Right cardiac atrium (tissue), 5 donors: ENCODE results near the gene GTSE1. TPM values are rescaled to one million over a fixed set of nuclear protein-coding genes. Genes with fewer than 3 reads are reported as not detected.

Experiments used
- ATAC-seq, 2 donors: fragments of 200-7000 bp; cut with Tn5 transposase; one replicate each; pipeline versions ENCODE4 v1.8.0 to v1.9.1; 2020; ENCODE audit warnings: moderate library complexity in 2 of 2, mild to moderate bottlenecking in 1 of 2
- DNase-seq, 3 donors: peaks; one replicate each; pipeline ENCODE4 v3.0.0-alpha.2; 2020
- H3K27ac ChIP-seq: one replicate; pipeline ENCODE4 v1.5.1; 2013; ENCODE audit warnings: mild to moderate bottlenecking, low read length, control low read depth, moderate library complexity
- H3K27me3 ChIP-seq: one replicate; pipeline ENCODE4 v1.6.1; 2013; ENCODE audit not compliant: control insufficient read depth, insufficient read depth
- H3K4me1 ChIP-seq: one replicate; pipeline ENCODE4 v1.6.1; 2013; ENCODE audit warnings: low read length; ENCODE audit not compliant: control insufficient read depth, insufficient read depth
- H3K4me3 ChIP-seq: one replicate; pipeline ENCODE4 v1.5.1; 2013; ENCODE audit warnings: low read length, control low read depth
- H3K9me3 ChIP-seq: one replicate; pipeline ENCODE4 v1.6.1; 2013; ENCODE audit warnings: low read length; ENCODE audit not compliant: control insufficient read depth
- WGBS: extraction: QIAGEN DNeasy Blood & Tissue Kit; methylation state at CpG from one replicate; pipeline ENCODE4 v1.1.7; 2013; 5-methylcytosine and 5-hydroxymethylcytosine counted together
- intact Hi-C, 4 donors: fragments of 100-400 bp; cut with DNase I; formaldehyde crosslinking; loops; one replicate each; pipeline versions ENCODE4 v1.11.0 to v1.14.0; 2022 to 2023
- polyA plus RNA-seq: library from polyadenylated mRNA; stranded (reverse); fragments of 200-250 nt; gene quantifications from one replicate; pipeline ENCODE4 v1.2.3, GENCODE V29; 2013
- total RNA-seq, 4 donors: library from RNA; stranded (reverse); fragmentation: NEBNext Ultra II Directional; extraction: Animal tissue kit (Norgen Biotek cat#: 25700); gene quantifications; one replicate each; pipeline ENCODE4 v1.2.1, GENCODE V29; 2021
- donor health status: healthy with polysubstance abuse.
- donor health status: DM: no; HTN: yes; CAD: no.
- donor health status: DM: no; HTN: no; CAD: no.
- donor health status: DM: no; HTN: yes; CAD: no; lungs with severe emphysema.
- donor health status: DM: yes; HTN: yes; CAD: no.

The GTSE1 gene
- total and polyA plus RNA-seq, 5 donors = 0.42 to 1.8 (median 1.2) TPM

DNA sequence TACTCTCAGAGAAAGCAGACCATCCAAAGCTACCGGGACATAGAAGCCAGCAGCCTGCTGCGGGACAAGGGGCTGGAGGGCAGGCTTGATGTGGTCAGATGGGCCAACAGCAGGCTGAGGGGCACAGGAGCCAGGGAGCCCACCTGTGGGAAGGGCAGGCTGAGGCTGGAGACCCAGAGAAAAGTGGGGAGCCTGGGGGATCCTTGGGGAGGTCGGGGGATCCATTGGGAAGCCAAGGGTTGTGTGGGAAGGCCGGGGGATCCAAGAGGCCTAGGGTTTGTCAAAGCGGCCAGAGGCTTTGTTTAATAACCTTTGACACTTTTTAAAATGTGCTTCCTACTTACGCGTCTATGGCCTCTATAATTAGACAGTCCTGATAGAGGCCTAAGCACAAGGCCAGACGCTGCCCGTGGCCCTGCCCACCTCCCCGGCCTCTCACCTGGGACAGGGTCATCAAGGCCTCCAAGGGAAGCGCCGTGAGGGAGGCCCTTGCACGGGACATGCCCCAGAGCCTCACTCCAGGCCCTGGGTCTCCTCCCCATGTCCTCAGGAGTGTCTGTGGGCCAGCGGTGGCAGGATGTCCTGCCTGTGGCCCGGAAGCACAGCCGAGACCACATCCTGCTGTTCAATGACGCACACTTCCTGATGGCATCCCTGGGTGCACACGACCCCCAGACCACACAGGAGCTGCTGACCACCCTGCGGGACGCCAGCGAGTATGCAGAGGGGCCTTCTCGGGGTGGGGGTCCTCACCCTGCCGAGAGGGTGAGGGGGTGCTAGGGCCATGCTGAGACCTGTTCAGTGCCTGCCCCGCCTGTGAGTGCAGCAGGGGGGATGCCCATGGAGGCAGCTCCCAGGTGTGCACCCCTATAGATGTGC, 8.6 kb upstream of the GTSE1 start:
- intact Hi-C loops = no loop called here
- 49% methylated on average over 24 of the region's 24 CpGs for WGBS

DNA sequence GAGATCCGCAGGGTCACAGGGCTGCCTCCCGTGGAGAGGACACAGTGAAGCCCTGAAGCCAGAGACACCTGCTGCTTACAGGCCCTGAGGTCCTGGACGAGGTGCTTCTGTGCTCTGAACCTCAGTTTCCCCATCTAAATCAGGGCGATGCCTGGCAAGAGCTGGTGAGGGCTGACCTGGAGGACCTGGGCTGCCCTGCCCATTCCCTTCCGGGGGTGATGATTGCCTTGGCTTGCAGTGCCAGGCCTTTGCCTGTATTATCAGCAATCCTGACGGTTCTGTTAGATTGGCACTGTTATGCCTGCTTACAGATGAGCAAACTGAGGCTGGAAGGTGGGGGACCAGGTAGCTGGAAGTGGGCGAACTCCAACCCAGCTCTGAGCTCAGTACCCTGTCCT, 7.8 kb upstream of the GTSE1 start:
- intact Hi-C loops = no loop called here
- H3K27ac ChIP-seq = peak overlapping the region; percentile 78
- H3K9me3 ChIP-seq = no peaks in the 10 kb centered on the region
- DNase-seq (no peak), ATAC-seq (no peak)
- no peak overlapping the region for H3K4me3 ChIP-seq
- H3K27me3 ChIP-seq = no peaks in the 10 kb centered on the region
- peaks cover 3% of the 10 kb centered on the region for H3K4me1 ChIP-seq
- 81% methylated on average over 7 of the region's 7 CpGs for WGBS

More for the DNA sequence above, 8.6 kb upstream of the GTSE1 start:
- peaks cover 3% of the 10 kb centered on the region for H3K4me1 ChIP-seq
- DNase-seq = peak in 2 of 3 donors; percentile 74 to 79
- no peaks in the 10 kb centered on the region for H3K27me3 ChIP-seq
- H3K9me3 ChIP-seq = no peaks in the 10 kb centered on the region
- peak; percentile 9 to 45 for ATAC-seq
- no peak overlapping the region for H3K4me3 ChIP-seq
- peak overlapping the region; percentile 78 for H3K27ac ChIP-seq

DNA sequence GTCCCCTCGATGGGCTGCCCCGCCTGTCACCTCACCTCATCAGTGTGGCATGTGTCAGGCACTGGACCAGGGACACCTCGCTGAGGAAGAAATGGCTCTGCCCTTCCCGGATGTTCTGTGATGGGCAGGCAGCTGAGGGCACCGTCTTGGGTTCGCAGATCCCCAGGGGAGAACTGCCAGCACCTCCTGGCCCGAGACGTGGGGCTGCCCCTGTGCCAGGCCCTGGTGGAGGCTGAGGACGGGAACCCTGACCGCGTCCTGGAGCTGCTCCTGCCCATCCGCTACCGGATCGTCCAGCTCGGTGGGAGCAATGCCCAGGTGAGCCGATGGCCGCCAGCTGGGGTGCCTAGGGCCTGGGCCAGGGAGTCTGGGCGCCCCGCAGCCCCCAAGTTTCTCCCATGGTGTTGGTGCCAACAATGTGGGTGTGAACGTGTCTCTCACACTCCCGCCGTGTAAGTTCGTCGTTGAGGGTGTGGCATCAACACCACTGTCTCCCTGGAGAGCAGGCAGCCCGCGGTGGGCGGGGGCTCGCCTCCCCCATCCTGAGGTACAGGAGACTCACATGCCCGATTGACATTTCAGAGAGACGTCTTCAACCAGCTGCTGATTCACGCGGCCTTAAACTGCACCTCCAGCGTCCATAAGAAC, 7.3 kb upstream of the GTSE1 start:
- peak overlapping the region; percentile 78 for H3K27ac ChIP-seq
- intact Hi-C loops = no loop called here
- 71% methylated on average over 33 of the region's 33 CpGs for WGBS
- H3K4me1 ChIP-seq = peaks cover 3% of the 10 kb centered on the region
- DNase-seq = peak in 2 of 3 donors; percentile 67 to 73
- no peak overlapping the region for H3K4me3 ChIP-seq
- ATAC-seq = peak; percentile 22 to 44
- H3K27me3 ChIP-seq = no peaks in the 10 kb centered on the region
- H3K9me3 ChIP-seq = no peaks in the 10 kb centered on the region

DNA sequence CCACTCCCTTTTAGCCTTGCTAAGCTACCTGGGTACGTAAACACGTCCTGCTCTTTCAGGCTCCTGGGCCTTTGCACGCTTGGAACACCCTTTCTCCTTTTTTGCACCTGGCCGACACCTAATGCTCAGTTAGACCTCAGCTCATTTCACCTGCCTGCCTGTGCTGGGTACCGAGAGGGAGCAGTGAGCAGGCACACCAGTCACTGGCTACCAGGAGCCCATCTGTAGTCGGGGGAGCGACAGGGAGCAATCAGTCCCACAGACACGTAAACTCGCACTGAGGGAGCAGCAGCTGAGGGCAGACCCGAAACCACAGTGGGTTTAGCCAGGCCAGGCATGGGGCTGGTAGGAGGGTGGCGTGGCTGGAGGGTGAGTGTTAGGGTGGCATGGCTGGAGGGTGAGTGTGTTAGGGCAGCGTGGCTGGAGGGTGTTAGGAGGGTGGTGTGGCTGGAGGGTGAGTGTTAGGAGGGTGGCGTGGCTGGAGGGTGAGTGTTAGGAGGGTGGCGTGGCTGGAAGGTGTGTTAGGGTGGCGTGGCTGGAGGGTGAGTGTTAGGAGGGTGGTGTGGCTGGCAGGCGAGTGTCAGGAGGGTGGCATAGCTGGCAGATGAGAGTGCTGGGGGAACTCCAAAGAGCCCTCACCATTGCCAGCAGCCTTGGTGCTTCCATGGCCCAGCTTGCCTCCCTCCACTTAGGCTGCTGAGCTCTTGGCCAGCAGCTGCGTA, 6.4 kb upstream of the GTSE1 start:
- 76% methylated on average over 17 of the region's 17 CpGs for WGBS
- intact Hi-C loops = loop anchor here in 1 of 4 donors (10.0 kb wide), 1 partner anchor 285 kb away; no protein-coding TSS in a partner anchor
- Histone ChIP-seq H3K27ac (peak overlapping the region; percentile 71), H3K4me3 (no peak overlapping the region), H3K27me3 (no peaks in the 10 kb centered on the region), H3K9me3 (no peaks in the 10 kb centered on the region), H3K4me1 (peaks cover 3% of the 10 kb centered on the region)
- ATAC-seq (peak; percentile 58 to 68), DNase-seq (peak; percentile 55 to 83 (median 74))

GRCh38 chr22:46290843-46291785, 5.6 kb upstream of the GTSE1 start:
- Histone ChIP-seq H3K9me3 (no peaks in the 10 kb centered on the region), H3K27me3 (no peaks in the 10 kb centered on the region), H3K4me3 (no peak overlapping the region), H3K27ac (peak overlapping the region; percentile 31), H3K4me1 (peaks cover 5% of the 10 kb centered on the region)
- intact Hi-C loops = loop anchor here in 1 of 4 donors (10.0 kb wide), 1 partner anchor 286 kb away; no protein-coding TSS in a partner anchor
- DNase-seq (no peak), ATAC-seq (no peak)
- WGBS = 89% methylated on average over 23 of the region's 23 CpGs

- Histone ChIP-seq H3K9me3 (no peaks in the 10 kb centered on the region), H3K4me1 (peaks cover 7% of the 10 kb centered on the region), H3K27me3 (no peaks in the 10 kb centered on the region), H3K4me3 (no peak overlapping the region), H3K27ac (no peak overlapping the region)
- ATAC-seq (no peak), DNase-seq (no peak)
- intact Hi-C loops = loop anchor here in 1 of 4 donors (10.0 kb wide), 1 partner anchor 287 kb away; no protein-coding TSS in a partner anchor
- 95% methylated on average over 3 of the region's 3 CpGs for WGBS
Observed at GRCh38 chr22:46292173-46292572, 4.5 kb upstream of the GTSE1 start.

GRCh38 chr22:46292732-46293131, 3.9 kb upstream of the GTSE1 start:
- no peak for DNase-seq
- WGBS = 86% methylated on average over 14 of the region's 14 CpGs
- no peak overlapping the region for H3K4me3 ChIP-seq
- intact Hi-C loops = loop anchor here in 1 of 4 donors (10.0 kb wide), 1 partner anchor 288 kb away; no protein-coding TSS in a partner anchor
- H3K9me3 ChIP-seq = no peaks in the 10 kb centered on the region
- no peak overlapping the region for H3K27ac ChIP-seq
- no peaks in the 10 kb centered on the region for H3K27me3 ChIP-seq
- H3K4me1 ChIP-seq = peaks cover 8% of the 10 kb centered on the region
- no peak for ATAC-seq

DNA sequence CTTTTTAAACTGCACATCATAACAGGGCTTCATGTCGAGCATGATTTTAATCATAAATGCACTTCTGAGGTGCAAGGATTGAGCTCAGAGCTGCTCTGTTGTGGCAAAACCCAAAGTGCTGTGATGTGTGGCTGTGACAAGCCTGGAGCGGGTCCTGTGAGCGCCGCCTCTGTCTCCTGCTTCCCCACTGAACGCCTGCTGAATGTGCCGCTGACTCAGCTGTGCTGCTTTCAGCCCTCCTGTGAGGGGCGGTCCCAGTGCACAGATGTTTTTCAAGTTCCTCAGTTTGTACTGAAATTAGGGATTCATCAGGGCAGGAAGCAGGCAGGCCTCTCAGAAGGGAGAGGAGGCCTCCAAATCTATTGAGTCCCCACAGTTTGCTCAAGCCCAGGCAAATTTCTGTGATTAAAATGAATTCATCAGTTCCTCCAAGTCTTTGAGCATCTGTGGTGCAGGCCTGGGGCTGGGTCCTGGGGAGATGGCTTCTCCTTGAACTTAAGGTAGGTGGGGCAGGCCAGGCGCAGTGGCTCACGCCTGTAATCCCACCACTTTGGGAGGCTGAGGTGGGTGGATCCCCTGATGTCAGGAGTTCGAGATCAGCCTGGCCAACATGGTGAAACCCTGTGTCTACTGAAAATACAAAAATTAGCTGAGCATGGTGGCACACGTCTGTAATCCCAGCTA, 3.0 kb upstream of the GTSE1 start:
- Histone ChIP-seq H3K4me3 (no peak overlapping the region), H3K9me3 (no peaks in the 10 kb centered on the region), H3K27ac (no peak overlapping the region), H3K27me3 (no peaks in the 10 kb centered on the region), H3K4me1 (peaks cover 5% of the 10 kb centered on the region)
- ATAC-seq = no peak
- intact Hi-C loops = loop anchor here in 1 of 4 donors (10.0 kb wide), 1 partner anchor 289 kb away; no protein-coding TSS in a partner anchor
- WGBS = 79% methylated on average over 11 of the region's 11 CpGs
- DNase-seq = peak; percentile 49 to 79 (median 79)

- Histone ChIP-seq H3K27ac (no peak overlapping the region), H3K9me3 (no peaks in the 10 kb centered on the region), H3K27me3 (no peaks in the 10 kb centered on the region), H3K4me3 (no peak overlapping the region), H3K4me1 (peaks cover 5% of the 10 kb centered on the region)
- ATAC-seq (no peak), DNase-seq (no peak)
- WGBS = 86% methylated on average over 2 of the region's 2 CpGs
- intact Hi-C loops = loop anchor here in 2 of 4 donors (5.0 to 10.0 kb wide), 2 partner anchors 290 to 297 kb away; no protein-coding TSS in a partner anchor
Observed at GRCh38 chr22:46294784-46295183, 1.9 kb upstream of the GTSE1 start.
